Hepatocyte (in vitro differentiated cells): ENCODE measurements around the gene MOB2. TPM values are rescaled to one million over a fixed set of nuclear protein-coding genes. Genes with fewer than 3 reads are reported as not detected.

ENCODE experiments used
- DNase-seq: peaks from one replicate; pipeline ENCODE4 v3.0.0-alpha.2; 2016; ENCODE audit warnings: low spot score
- H2AFZ ChIP-seq: fragments of 200-600 bp; sonication (generic); 2 replicates; pipeline ENCODE4 v1.6.0; 2016; ENCODE audit warnings: antibody characterized with exemption, mild to moderate bottlenecking
- H3K27ac ChIP-seq: fragments of 200-600 bp; sonication (generic); 2 replicates; pipeline ENCODE4 v1.5.1; 2016; ENCODE audit warnings: mild to moderate bottlenecking
- H3K27me3 ChIP-seq: fragments of 200-600 bp; sonication (generic); 2 replicates; pipeline ENCODE4 v1.6.1; 2016
- H3K36me3 ChIP-seq: fragments of 200-600 bp; sonication (generic); replicated peaks from 2 replicates; pipeline ENCODE4 v1.5.1; 2016; ENCODE audit warnings: low read depth; ENCODE audit not compliant: insufficient read depth
- H3K4me1 ChIP-seq: fragments of 200-600 bp; sonication (generic); 2 replicates; pipeline ENCODE4 v1.5.1; 2016; ENCODE audit warnings: mild to moderate bottlenecking, moderate library complexity; ENCODE audit not compliant: insufficient read depth
- H3K4me2 ChIP-seq: fragments of 200-600 bp; sonication (generic); 2 replicates; pipeline ENCODE4 v1.6.0; 2016
- H3K4me3 ChIP-seq: fragments of 200-600 bp; sonication (generic); 2 replicates; pipeline ENCODE4 v1.5.1; 2016; ENCODE audit warnings: mild to moderate bottlenecking
- H3K79me2 ChIP-seq: fragments of 200-600 bp; sonication (generic); 2 replicates; pipeline ENCODE4 v1.6.0; 2017; ENCODE audit warnings: mild to moderate bottlenecking
- H3K9me2 ChIP-seq: fragments of 200-600 bp; sonication (generic); replicated peaks from 2 replicates; pipeline ENCODE4 v1.6.0; 2017; ENCODE audit warnings: mild to moderate bottlenecking; ENCODE audit not compliant: insufficient read depth
- H3K9me3 ChIP-seq: fragments of 200-600 bp; sonication (generic); 2 replicates; pipeline ENCODE4 v1.5.1; 2016; ENCODE audit warnings: low read depth, mild to moderate bottlenecking
- H4K20me1 ChIP-seq: fragments of 200-600 bp; sonication (generic); 2 replicates; pipeline ENCODE4 v1.6.0; 2016; ENCODE audit warnings: mild to moderate bottlenecking; ENCODE audit not compliant: insufficient read depth, poor library complexity, severe bottlenecking
- EZH2 ChIP-seq: fragments of 200-600 bp; sonication (generic); IDR thresholded peaks from 2 replicates; pipeline ENCODE4 v1.6.1; 2016; ENCODE audit warnings: antibody characterized with exemption, mild to moderate bottlenecking, borderline replicate concordance
- EZH2phosphoT487 ChIP-seq: fragments of 200-600 bp; sonication (generic); IDR thresholded peaks from one replicate; pipeline ENCODE4 v1.6.1; 2018; ENCODE audit warnings: antibody characterized with exemption, mild to moderate bottlenecking, low read depth, moderate library complexity; ENCODE audit not compliant: unreplicated experiment, severe bottlenecking
- WGBS: methylation state at CpG from one replicate; pipeline ENCODE4 v1.1.6; 2016; ENCODE audit warnings: low lambda C conversion rate; ENCODE audit errors: missing lambda C conversion rate; 5-methylcytosine and 5-hydroxymethylcytosine counted together
- polyA plus RNA-seq: library from polyadenylated mRNA; unstranded; fragments of >200 nt; fragmentation: Nextera tagmentation; extraction: Ambion mirVana; gene quantifications from 2 replicates; pipeline ENCODE4 v1.2.1, GENCODE V29; 2016
- total RNA-seq: library from RNA; depleted of rRNA; stranded (reverse); fragments of >200 nt; gene quantifications from 2 replicates; pipeline ENCODE4 v1.2.3, GENCODE V29; 2014
- TF ChIP-seq, protein P1 (sequence below): fragments of 200-600 bp; sonication (generic); IDR thresholded peaks from 2 replicates; pipeline ENCODE4 v1.5.1; 2016; ENCODE audit warnings: antibody characterized with exemption, mild to moderate bottlenecking; ENCODE audit not compliant: poor library complexity

The MOB2 gene
- total and polyA plus RNA-seq, 2 experiments from 2014 or later: 12.5 to 48.2 TPM

DNA sequence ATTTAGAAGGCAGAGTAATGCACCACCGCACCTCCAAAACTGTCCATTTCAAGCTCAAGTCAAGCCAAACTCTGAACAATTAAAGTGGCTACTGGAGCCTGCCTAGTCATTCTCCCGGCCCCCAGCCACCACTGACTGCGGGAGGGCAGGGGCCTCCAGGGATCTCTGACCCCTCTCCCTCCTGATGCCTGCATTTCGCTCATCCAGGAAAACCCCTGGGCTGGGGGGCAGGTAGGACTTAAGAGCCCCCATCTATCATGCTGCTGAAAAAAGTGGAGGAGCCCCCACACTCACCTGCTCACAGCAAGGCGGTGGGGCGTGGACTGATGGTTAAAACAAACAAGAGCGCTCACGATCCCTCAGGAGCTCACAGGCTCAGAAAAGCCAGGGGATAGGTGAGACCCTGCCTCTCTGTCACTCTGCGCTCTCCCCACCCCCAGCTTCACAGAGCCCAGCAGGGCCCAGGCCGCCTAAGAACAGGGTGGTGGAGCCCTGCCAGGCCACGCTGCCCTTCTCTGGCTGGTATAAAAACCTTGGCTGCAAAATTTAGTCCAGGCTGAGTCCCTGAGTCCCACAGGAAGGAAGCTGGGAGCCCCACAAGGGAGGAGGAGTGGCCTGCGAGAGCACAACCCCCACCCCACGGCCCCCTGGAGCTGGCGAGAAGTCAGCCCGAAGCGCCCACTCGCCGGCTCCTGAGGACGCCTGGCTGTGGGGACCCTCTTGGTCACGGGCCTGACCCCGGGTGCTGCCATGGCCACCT is 21.0 kb upstream of the MOB2 start:
- no peaks in the 10 kb centered on the region for H3K27me3 ChIP-seq
- WGBS: 80% methylated on average over 21 of the region's 21 CpGs
- no peaks in the 10 kb centered on the region for H3K9me3 ChIP-seq
- H3K79me2 ChIP-seq: peaks cover 69% of the 10 kb centered on the region
- peaks cover 6% of the 10 kb centered on the region for H3K4me1 ChIP-seq
- no peaks in the 10 kb centered on the region for H3K36me3 ChIP-seq
- no peak overlapping the region for H3K4me2 ChIP-seq
- no peak overlapping the region for H3K27ac ChIP-seq
- no peaks in the 10 kb centered on the region for H3K9me2 ChIP-seq
- no peak for DNase-seq
- H2AFZ ChIP-seq: no peak overlapping the region
- TF ChIP-seq EZH2phosphoT487: no peak
- TF ChIP-seq, protein P1, sequence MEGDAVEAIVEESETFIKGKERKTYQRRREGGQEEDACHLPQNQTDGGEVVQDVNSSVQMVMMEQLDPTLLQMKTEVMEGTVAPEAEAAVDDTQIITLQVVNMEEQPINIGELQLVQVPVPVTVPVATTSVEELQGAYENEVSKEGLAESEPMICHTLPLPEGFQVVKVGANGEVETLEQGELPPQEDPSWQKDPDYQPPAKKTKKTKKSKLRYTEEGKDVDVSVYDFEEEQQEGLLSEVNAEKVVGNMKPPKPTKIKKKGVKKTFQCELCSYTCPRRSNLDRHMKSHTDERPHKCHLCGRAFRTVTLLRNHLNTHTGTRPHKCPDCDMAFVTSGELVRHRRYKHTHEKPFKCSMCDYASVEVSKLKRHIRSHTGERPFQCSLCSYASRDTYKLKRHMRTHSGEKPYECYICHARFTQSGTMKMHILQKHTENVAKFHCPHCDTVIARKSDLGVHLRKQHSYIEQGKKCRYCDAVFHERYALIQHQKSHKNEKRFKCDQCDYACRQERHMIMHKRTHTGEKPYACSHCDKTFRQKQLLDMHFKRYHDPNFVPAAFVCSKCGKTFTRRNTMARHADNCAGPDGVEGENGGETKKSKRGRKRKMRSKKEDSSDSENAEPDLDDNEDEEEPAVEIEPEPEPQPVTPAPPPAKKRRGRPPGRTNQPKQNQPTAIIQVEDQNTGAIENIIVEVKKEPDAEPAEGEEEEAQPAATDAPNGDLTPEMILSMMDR: no peak
- no peak for TF ChIP-seq EZH2
- H3K4me3 ChIP-seq: no peak overlapping the region
- H4K20me1 ChIP-seq: peaks cover 62% of the 10 kb centered on the region

DNA sequence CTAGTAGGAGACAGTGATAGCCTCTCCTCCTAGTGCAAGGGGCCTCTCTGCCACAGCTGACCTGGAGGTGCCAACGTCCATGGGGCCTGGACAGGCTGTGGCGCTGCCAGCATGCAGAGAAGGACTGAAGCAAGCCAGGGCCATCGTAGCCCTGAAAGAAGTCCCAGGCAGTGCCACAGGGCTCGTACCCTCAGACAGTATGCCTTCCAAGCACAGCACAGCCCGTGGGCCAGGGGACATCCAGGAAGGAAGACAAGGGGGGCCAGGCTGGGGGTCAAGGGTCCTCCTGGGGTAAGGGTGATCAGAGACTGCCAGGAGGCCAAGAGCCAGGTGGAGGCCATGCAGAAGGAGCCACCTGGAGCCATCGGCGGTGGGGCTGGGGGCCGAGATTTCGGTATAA is 20.4 kb upstream of the MOB2 start:
- Histone ChIP-seq H4K20me1 (peaks cover 65% of the 10 kb centered on the region), H3K4me1 (peaks cover 6% of the 10 kb centered on the region), H3K9me2 (no peaks in the 10 kb centered on the region), H3K79me2 (peaks cover 65% of the 10 kb centered on the region), H3K4me3 (no peak overlapping the region), H2AFZ (no peak overlapping the region), H3K9me3 (no peaks in the 10 kb centered on the region), H3K4me2 (no peak overlapping the region), H3K36me3 (no peaks in the 10 kb centered on the region), H3K27ac (no peak overlapping the region), H3K27me3 (no peaks in the 10 kb centered on the region)
- 93% methylated on average over 9 of the region's 9 CpGs for WGBS
- TF ChIP-seq, protein P1: no peak
- TF ChIP-seq EZH2phosphoT487: no peak
- TF ChIP-seq EZH2: no peak
- no peak for DNase-seq

DNA sequence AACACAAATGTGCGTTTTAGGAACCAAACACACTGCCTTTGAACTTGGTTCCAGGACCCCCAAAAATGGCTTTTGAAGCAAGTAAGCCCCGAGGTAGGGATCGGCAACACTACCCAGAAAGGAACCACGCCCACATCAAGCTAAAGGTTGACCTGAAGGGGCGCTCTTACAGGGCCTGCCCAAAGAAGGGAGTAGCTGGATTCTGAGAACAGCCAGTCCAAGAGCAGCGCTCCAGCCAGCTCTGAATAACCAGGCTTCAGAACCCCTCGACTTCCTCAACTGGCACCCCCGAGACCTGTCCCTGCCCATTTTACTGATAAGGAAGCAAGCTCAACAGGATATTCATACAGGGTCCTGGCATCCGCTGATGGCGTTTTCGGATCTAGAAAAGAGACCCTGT is 18.9 kb upstream of the MOB2 start:
- Histone ChIP-seq H3K4me1 (peaks cover 6% of the 10 kb centered on the region), H3K27me3 (no peaks in the 10 kb centered on the region), H3K79me2 (peaks cover 59% of the 10 kb centered on the region), H3K36me3 (no peaks in the 10 kb centered on the region), H2AFZ (no peak overlapping the region), H3K9me3 (no peaks in the 10 kb centered on the region), H3K9me2 (no peaks in the 10 kb centered on the region), H3K4me3 (no peak overlapping the region), H3K27ac (no peak overlapping the region), H4K20me1 (peaks cover 59% of the 10 kb centered on the region), H3K4me2 (no peak overlapping the region)
- WGBS: 87% methylated on average over 11 of the region's 11 CpGs
- DNase-seq: no peak
- no peak for TF ChIP-seq EZH2phosphoT487

DNA sequence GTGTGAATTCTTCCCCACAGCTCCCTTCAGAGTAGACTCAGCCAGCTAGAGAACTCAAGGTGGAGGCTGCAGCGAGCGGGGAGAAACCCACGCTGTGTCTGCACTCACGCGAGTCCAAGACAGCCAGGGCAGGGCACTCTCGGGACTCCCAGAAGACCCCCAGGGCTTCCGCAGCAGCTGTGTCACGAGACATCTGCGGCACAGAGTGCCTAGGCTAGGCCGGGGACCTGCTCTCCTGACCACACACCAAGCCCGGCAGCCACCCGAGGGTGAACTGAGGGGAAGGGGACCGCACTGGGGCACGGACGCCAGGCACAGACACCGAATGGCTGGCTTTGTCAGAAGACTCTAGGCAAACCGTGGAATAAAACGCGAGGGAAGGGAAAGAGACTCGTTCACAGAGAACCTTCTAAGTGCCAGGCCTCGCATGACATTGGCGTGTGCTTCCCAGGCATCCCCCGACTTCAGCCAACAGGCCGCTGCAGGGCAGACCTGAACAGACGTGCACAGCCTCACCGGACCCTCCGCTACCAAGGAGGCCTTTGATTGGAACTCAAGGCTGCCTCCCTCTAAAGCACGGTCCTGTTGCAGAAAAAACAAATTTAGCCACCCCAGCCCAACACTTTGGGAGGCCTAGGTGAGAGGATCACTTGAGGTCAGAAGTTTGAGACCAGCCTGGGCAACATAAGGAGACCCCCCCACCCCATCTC is 18.2 kb upstream of the MOB2 start:
- 96% methylated on average over 28 of the region's 28 CpGs for whole genome bisulfite sequencing

More for the DNA sequence above, 18.2 kb upstream of the MOB2 start:
- H3K36me3 ChIP-seq: no peaks in the 10 kb centered on the region
- no peak for TF ChIP-seq EZH2phosphoT487
- TF ChIP-seq EZH2: no peak
- TF ChIP-seq, protein P1: no peak
- H4K20me1 ChIP-seq: peaks cover 66% of the 10 kb centered on the region
- H3K9me2 ChIP-seq: no peaks in the 10 kb centered on the region
- DNase-seq: no peak
- H3K79me2 ChIP-seq: peaks cover 61% of the 10 kb centered on the region
- no peak overlapping the region for H2AFZ ChIP-seq
- H3K4me2 ChIP-seq: no peak overlapping the region
- H3K4me1 ChIP-seq: peaks cover 6% of the 10 kb centered on the region
- H3K27me3 ChIP-seq: no peaks in the 10 kb centered on the region
- H3K4me3 ChIP-seq: no peak overlapping the region
- H3K27ac ChIP-seq: no peak overlapping the region
- H3K9me3 ChIP-seq: no peaks in the 10 kb centered on the region
